OCI-M1 (cell line): Measurements from ENCODE around the gene RAB29.
"Not testable (repeated sequence)": the region's sequence is repeated elsewhere in the genome, so short reads cannot be mapped to it uniquely, and the experiment has no call there.

Source experiments
- DNase-seq: peaks from one replicate; lab custom pipeline; 2025; lab: John Stamatoyannopoulos, UW

Gene RAB29

DNA sequence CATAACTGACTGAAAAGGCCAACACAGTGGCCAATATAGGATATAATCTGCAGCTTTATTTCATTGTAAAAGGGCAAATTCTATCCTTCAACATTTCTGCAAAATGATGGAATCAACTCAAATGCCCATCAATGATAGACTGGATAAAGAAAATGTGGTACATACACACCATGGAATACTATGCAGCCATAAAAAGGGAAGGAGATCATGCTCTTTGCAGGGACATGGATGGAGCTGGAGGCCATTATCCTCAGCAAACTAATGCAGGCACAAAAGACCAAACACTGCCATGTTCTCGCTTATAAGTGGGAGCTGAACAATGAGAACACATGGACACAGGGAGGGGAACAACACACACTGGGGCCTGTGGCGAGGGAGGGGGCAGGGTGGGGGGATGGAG, 54.5 kb downstream of the RAB29 start:
- DNase-seq, result not testable (repeated sequence)

DNA sequence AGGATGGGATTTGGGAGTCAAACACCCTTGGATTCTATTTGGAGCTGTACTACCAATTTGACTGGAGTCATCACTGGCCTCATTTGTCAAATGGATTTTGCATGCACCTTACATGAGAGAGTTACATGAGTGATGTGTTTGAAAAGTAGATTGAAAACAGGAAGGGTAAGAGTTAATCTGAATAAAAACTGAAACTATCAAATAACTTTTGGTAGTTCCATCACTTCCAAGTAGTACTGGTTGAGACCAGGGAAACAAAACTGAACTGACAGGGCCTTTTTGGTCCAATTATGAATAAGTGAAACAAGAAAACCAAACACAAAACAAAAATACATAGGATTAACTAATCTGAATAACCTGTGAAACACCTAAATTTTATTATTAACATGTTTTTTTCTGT, 55.5 kb downstream of the RAB29 start:
- no peak for DNase-seq

DNA sequence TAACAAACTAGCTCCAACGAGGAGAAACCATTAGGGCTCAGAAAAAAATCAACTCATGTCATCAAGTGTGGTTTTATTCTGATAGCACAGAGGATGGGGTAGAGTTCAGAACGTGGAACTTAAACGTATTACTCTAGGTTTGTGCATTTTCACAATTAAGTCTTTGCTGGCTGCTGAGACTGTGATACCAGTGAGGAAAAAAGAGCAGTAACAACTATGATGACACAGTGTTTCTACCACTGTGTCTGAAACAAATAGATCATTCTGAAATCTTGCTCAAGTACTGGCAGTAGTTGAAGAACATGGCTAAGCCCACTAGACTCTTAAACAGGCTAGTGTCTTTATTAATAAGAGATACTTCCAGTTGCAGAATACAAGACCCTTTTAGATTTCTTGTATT, 56.3 kb downstream of the RAB29 start:
- no peak for DNase-seq
